Measurements from ENCODE around the gene MLLT11.

DNA sequence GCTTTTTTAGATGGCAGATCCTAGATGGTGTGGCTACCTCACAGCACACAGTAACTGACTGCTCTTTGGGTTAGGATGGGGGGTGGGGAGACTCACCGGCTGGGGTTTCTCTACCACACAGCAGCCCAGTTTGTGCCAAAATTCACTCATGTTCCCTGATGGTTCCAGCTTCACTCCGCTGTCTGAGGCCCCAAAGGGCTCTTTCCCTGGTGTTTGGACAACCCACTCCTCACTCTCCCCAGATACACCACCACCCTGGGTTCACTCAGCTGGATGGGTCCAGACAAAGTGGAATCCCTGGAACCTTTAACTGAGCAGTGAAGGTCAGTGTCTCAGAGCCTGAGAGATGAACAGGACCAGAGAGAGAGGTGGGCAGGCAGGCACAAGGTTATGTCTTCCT is 4.6 kb upstream of the MLLT11 start:
- TF ChIP-seq, protein P1, sequence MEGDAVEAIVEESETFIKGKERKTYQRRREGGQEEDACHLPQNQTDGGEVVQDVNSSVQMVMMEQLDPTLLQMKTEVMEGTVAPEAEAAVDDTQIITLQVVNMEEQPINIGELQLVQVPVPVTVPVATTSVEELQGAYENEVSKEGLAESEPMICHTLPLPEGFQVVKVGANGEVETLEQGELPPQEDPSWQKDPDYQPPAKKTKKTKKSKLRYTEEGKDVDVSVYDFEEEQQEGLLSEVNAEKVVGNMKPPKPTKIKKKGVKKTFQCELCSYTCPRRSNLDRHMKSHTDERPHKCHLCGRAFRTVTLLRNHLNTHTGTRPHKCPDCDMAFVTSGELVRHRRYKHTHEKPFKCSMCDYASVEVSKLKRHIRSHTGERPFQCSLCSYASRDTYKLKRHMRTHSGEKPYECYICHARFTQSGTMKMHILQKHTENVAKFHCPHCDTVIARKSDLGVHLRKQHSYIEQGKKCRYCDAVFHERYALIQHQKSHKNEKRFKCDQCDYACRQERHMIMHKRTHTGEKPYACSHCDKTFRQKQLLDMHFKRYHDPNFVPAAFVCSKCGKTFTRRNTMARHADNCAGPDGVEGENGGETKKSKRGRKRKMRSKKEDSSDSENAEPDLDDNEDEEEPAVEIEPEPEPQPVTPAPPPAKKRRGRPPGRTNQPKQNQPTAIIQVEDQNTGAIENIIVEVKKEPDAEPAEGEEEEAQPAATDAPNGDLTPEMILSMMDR (IDR thresholded peaks at IDR 0.05) = no peak
- TF ChIP-seq EP300 (IDR thresholded peaks at IDR 0.05) (no peak), POLR2A (IDR thresholded peaks at IDR 0.05) (no peak), POLR2AphosphoS5 (IDR thresholded peaks at IDR 0.05) (no peak)

Measured in gastroesophageal sphincter (tissue), 3 donors.